K562 (cell line): ENCODE measurements around the gene DDX23. TPM values are rescaled to one million over a fixed set of nuclear protein-coding genes. Genes with fewer than 3 reads are reported as not detected.

Source experiments
- ATAC-seq: fragments of 200-7000 bp; cut with Tn5 transposase; 3 replicates; pipeline ENCODE4 v1.9.1; 2020; ENCODE audit warnings: moderate library complexity
- BruUV-seq: library from RNA; stranded (reverse); fragments of 400-500 nt; replicated peaks from 2 replicates; lab custom pipeline; 2021; lab: Mats Ljungman, UMichigan
- CTCF ChIA-PET: fragments of 300-600 bp; formaldehyde crosslinking; extraction: SDS; loops from one replicate; lab custom pipeline; 2021; ENCODE audit warnings: low intra/inter-chr PET ratio; lab: Yijun Ruan, JAX
- POLR2A ChIA-PET: fragments of 300-600, 350-650 bp; sonication (Branson Sonifier 250); formaldehyde crosslinking; extraction: SDS; loops from one replicate; lab custom pipeline; 2021; ENCODE audit warnings: antibody characterized with exemption, inconsistent platforms; lab: Yijun Ruan, JAX
- DNase-seq, 4 experiments: peaks; one replicate each; pipeline versions ENCODE4 v3.0.0 to v3.0.0-alpha.2; 2011 to 2018; ENCODE audit warnings: low spot score in 3 of 4, mixed read lengths in 3 of 4; ENCODE audit errors: extremely low read depth in 1 of 4
- FAIRE-seq: peaks from 2 replicates; lab custom pipeline; 2011; peaks lifted over from hg19 to GRCh38; lab: Jason Lieb, UNC
- H2AFZ ChIP-seq: 2 replicates; pipeline ENCODE4 v1.6.0; 2011; ENCODE audit warnings: low read depth, low read length, control low read depth, inconsistent platforms
- H3K27ac ChIP-seq: fragments of 200-600 bp; 3 replicates; pipeline ENCODE4 v1.8.0; 2011; ENCODE audit warnings: low read depth, mild to moderate bottlenecking, control low read depth, inconsistent platforms, low read length, moderate library complexity, mixed read lengths; ENCODE audit errors: extremely low read depth
- H3K27me3 ChIP-seq, 2 experiments: fragments of 300-600 bp in 1 of 2; 2 replicates in 1 of 2; 3 replicates in 1 of 2; pipeline versions ENCODE4 v1.6.0 to v1.8.0; 2011; ENCODE audit warnings: inconsistent platforms in 2 of 2, low read length in 2 of 2, mild to moderate bottlenecking in 1 of 2, mixed read lengths in 1 of 2, moderate library complexity in 1 of 2; ENCODE audit not compliant: control insufficient read depth in 2 of 2, insufficient read depth in 2 of 2
- H3K36me3 ChIP-seq: fragments of 300-600 bp; 3 replicates; pipeline ENCODE4 v1.8.0; 2011; ENCODE audit warnings: mild to moderate bottlenecking, low read length, inconsistent platforms; ENCODE audit not compliant: control insufficient read depth, insufficient read depth
- H3K4me1 ChIP-seq, 2 experiments: fragments of 200-600 bp in 1 of 2; replicated peaks in 1 of 2; 2 replicates in 1 of 2; 3 replicates in 1 of 2; pipeline versions ENCODE4 v1.5.1 to v1.8.0; 2011; ENCODE audit warnings: inconsistent platforms in 2 of 2, low read length in 2 of 2, mild to moderate bottlenecking in 1 of 2, mixed read lengths in 1 of 2, moderate library complexity in 1 of 2; ENCODE audit not compliant: control insufficient read depth in 2 of 2, insufficient read depth in 2 of 2
- H3K4me2 ChIP-seq: 2 replicates; pipeline ENCODE4 v1.6.1; 2011; ENCODE audit warnings: low read length, control low read depth, inconsistent platforms, mixed read lengths; ENCODE audit not compliant: insufficient read depth
- H3K4me3 ChIP-seq: fragments of 200-600 bp; sonication (generic), shearing (Covaris generic); 2 replicates; pipeline ENCODE4 v1.5.1; 2016; ENCODE audit warnings: control low read depth, inconsistent platforms
- H3K79me2 ChIP-seq: fragments of 200-600 bp; 3 replicates; pipeline ENCODE4 v1.8.0; 2011; ENCODE audit warnings: low read length, inconsistent platforms; ENCODE audit not compliant: control insufficient read depth, insufficient read depth
- H3K9ac ChIP-seq, 2 experiments: 2 replicates each; pipeline versions ENCODE4 v1.6.0 to v1.6.1; 2011; ENCODE audit warnings: low read depth in 2 of 2, low read length in 2 of 2, control low read depth in 1 of 2, inconsistent platforms in 1 of 2, mild to moderate bottlenecking in 1 of 2, mixed read lengths in 1 of 2; ENCODE audit not compliant: insufficient read depth in 1 of 2
- H3K9me1 ChIP-seq: one replicate; pipeline ENCODE4 v1.6.0; 2011; ENCODE audit warnings: inconsistent platforms, mild to moderate bottlenecking, low read length, moderate library complexity; ENCODE audit not compliant: control insufficient read depth, insufficient read depth
- H3K9me3 ChIP-seq: replicated peaks from 2 replicates; pipeline ENCODE4 v1.5.1; 2011; ENCODE audit warnings: low read depth, low read length, inconsistent platforms; ENCODE audit not compliant: control insufficient read depth, insufficient read depth
- H4K20me1 ChIP-seq: replicated peaks from 2 replicates; pipeline ENCODE4 v1.6.1; 2011; ENCODE audit warnings: low read length, inconsistent platforms, mixed read lengths; ENCODE audit not compliant: control insufficient read depth, insufficient read depth
- CEBPG ChIP-seq, 3 experiments: fragments of 200-800 bp in 1 of 3; sonication (Bioruptor generic) in 1 of 3; sonication (generic) in 1 of 3; formaldehyde crosslinking in 1 of 3; IDR thresholded peaks in 2 of 3; conservative IDR thresholded peaks in 1 of 3; 2 replicates each; pipeline versions ENCODE4 v1.6.1 to v1.8.0; 2016 to 2022; ENCODE audit warnings: missing compliant biosample characterization in 2 of 3, missing genetic modification characterization in 2 of 3, mild to moderate bottlenecking in 1 of 3, missing genetic modification reagents in 1 of 3
- EGR1 ChIP-seq: fragments of 450-650 bp; conservative IDR thresholded peaks from 2 replicates; pipeline ENCODE4 v1.6.1; 2017; ENCODE audit warnings: mild to moderate bottlenecking
- KAT8 ChIP-seq: fragments of 450-650 bp; IDR thresholded peaks from 2 replicates; pipeline ENCODE4 v1.6.1; 2016; ENCODE audit warnings: low read depth, mild to moderate bottlenecking
- NFIC ChIP-seq: fragments of 450-650 bp; IDR thresholded peaks from 2 replicates; pipeline ENCODE4 v1.6.1; 2017; ENCODE audit warnings: mild to moderate bottlenecking, inconsistent platforms
- WGBS: fragments of 100-300 bp; shearing (Covaris generic); methylation state at CpG from one replicate; pipeline ENCODE4 v1.1.6; 2016; ENCODE audit warnings: low coverage, mixed read lengths; ENCODE audit not compliant: insufficient coverage; ENCODE audit errors: missing lambda C conversion rate; 5-methylcytosine and 5-hydroxymethylcytosine counted together
- in situ Hi-C: fragments of 300-500 bp; cut with MboI; formaldehyde crosslinking; loops from 4 replicates; pipeline ENCODE4 v1.15.0; 2018; ENCODE audit warnings: inconsistent platforms, mixed read lengths
- intact Hi-C: fragments of 100-400 bp; cut with micrococcal nuclease; formaldehyde crosslinking; loops from 2 replicates; pipeline ENCODE4 v1.14.2; 2022
- polyA plus RNA-seq, 8 experiments: library from polyadenylated mRNA; depleted of rRNA in 4 of 8; stranded (reverse) in 5 of 8; unstranded in 3 of 8; fragments of >200 nt; fragmentation: Nextera tagmentation in 2 of 8; fragmentation: Illumina TruSeq in 1 of 8; extraction: Ambion mirVana in 2 of 8; extraction: Trizol in 1 of 8; gene quantifications; 2 replicates each; pipeline versions ENCODE4 v1.2.1 to v1.2.3, GENCODE V29; 2011 to 2014; ENCODE audit warnings: inconsistent platforms in 1 of 8, missing spikeins in 1 of 8
- total RNA-seq, 7 experiments: library from RNA; depleted of rRNA in 6 of 7; stranded (reverse); fragments of >200 nt in 6 of 7; fragmentation: Illumina TruSeq in 2 of 7; extraction: Trizol in 2 of 7; gene quantifications; 2 replicates each; pipeline versions ENCODE4 v1.2.1 to v1.2.3, GENCODE V29; 2011 to 2021; ENCODE audit warnings: low replicate concordance in 1 of 7
- TF ChIP-seq, protein P1 (sequence below), 3 experiments: fragments of 200-800 bp in 1 of 3; sonication (Bioruptor generic) in 1 of 3; sonication (generic) in 1 of 3; formaldehyde crosslinking in 1 of 3; IDR thresholded peaks; 2 replicates each; pipeline versions ENCODE4 v1.6.1 to v1.8.0; 2016 to 2022; ENCODE audit warnings: mild to moderate bottlenecking in 2 of 3, missing compliant biosample characterization in 2 of 3, missing genetic modification characterization in 2 of 3, missing genetic modification reagents in 1 of 3

Gene DDX23
- total and polyA plus RNA-seq, 9 of the 15 experiments (the other 6 are each of a cell fraction or from before 2014, with no cell fraction given), result 32.4 to 138 (median 104) TPM

DNA sequence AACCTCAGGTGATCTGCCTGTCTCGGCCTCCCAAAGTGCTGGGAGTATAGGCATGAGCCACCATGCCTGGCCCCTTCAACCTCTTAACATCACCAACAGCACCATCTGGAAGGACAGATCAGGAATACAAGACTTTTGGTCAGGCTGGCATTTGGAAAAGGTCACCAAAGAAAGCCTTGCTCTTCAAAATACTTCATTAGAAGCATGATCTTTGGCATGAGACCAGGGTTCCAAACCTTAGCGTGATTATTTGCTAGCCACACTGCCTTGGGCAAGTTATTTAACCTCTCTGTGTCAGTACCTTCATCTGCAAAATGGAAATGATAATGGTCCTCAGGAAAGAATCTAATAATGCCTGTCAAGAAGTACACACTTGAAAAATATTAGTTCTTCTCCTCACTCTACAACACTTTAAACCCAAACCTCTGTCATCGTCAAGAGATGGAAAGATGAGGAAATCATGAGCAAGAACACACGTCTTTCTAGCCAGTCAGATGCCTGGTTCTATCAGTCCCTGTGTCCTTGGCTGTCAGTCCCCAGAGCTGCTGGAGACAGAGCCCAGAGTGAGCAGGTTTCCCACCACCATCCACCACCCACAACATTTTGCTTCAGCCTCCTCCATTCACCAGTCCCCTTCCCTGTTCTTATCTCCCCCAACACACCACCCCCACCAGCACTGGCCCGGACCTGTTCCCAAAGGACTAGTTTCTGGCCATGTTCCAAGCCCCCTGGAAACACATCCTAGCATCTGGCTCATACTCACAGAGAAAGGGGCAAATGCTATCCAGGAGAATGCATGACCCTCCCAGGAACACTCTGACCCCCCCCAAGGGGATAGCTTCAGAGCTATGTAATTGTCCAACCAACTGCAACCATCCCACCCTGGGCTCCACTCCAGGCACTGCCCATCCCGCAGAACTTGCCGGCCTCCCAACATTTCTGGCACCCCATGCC is 65.1 kb downstream of the DDX23 start:
- H4K20me1 ChIP-seq, result 0 out of 2 replicates have a peak, but pooled peaks cover 3% of the 10 kb centered on the region
- no peak for TF ChIP-seq KAT8
- TF ChIP-seq EGR1, result 0 out of 2 replicates have a peak, but pooled peaks have one; percentile 14
- TF ChIP-seq NFIC, result peak; percentile 49
- TF ChIP-seq, protein P1, sequence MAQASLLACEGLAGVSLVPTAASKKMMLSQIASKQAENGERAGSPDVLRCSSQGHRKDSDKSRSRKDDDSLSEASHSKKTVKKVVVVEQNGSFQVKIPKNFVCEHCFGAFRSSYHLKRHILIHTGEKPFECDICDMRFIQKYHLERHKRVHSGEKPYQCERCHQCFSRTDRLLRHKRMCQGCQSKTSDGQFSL (CRISPR knock-in tag; IDR thresholded peaks at IDR 0.05), result 0 out of 2 replicates have a peak, but pooled peaks have one; percentile 17
- TF ChIP-seq, protein P1 (tag; IDR thresholded peaks at IDR 0.05), result no peak
- TF ChIP-seq CEBPG (CRISPR knock-in tag; IDR thresholded peaks at IDR 0.05), result peak; percentile 87
- TF ChIP-seq CEBPG (tag; conservative IDR thresholded peaks at IDR 0.05 in 1 of 2, IDR thresholded peaks at IDR 0.05 in 1 of 2), result peak in 1 of 2 experiments; percentile 80; a peak in 2 of 4 replicates
- TF ChIP-seq, all 486 proteins: peak for 4
- H2AFZ ChIP-seq, result no peak overlapping the region
- no peak overlapping the region for H3K9ac ChIP-seq
- DNase-seq (no peak), FAIRE-seq (no peak), ATAC-seq (peak; percentile 61)
- H3K4me1 ChIP-seq, result peaks cover 0 to 19% of the 10 kb centered on the region in 2 experiments; a peak in 2 of 5 replicates
- no peak overlapping the region for H3K4me3 ChIP-seq
- H3K36me3 ChIP-seq, result no peaks in the 10 kb centered on the region
- POLR2A ChIA-PET, result no interaction called here
- 12% methylated on average over 7 of the region's 7 CpGs for WGBS
- in situ Hi-C loops (loop anchor here (25.0 kb wide), 1 partner anchor 250 kb away; the partner anchor contains the start of gene OR8S1), intact Hi-C loops (no loop called here)
- CTCF ChIA-PET, result no interaction called here
- no peak overlapping the region for H3K4me2 ChIP-seq
- no peak overlapping the region for H3K27ac ChIP-seq
- no TSS peak for BruUV-seq
- no peaks in the 10 kb centered on the region for H3K9me1 ChIP-seq
- H3K27me3 ChIP-seq, result peaks cover 28 to 49% of the 10 kb centered on the region in 2 experiments
- H3K9me3 ChIP-seq, result no peaks in the 10 kb centered on the region
- H3K79me2 ChIP-seq, result no peaks in the 10 kb centered on the region
